T-cell (primary cell): Measurements from ENCODE around the gene FSTL4. TPM values are rescaled to one million over a fixed set of nuclear protein-coding genes. Genes with fewer than 3 reads are reported as not detected.
A peak's percentile ranks its signal among the peaks of the same experiment; 100 is the strongest.
"Not testable (repeated sequence)": the region's sequence is repeated elsewhere in the genome, so short reads cannot be mapped to it uniquely, and the experiment has no call there.

Experiments used
- ATAC-seq, 4 experiments: fragments of 200-7000 bp in 3 of 4; fragments of 150-1000 bp in 1 of 4; cut with Tn5 transposase; replicated peaks in 1 of 4; 1 replicate in 3 of 4; 2 replicates in 1 of 4; pipeline ENCODE4 v1.10.0; 2021; ENCODE audit warnings: moderate library complexity in 3 of 4, mild to moderate bottlenecking in 2 of 4, moderate number of reproducible peaks in 1 of 4
- CTCF ChIA-PET, 2 donors: fragments of 300-600 bp; sonication (Branson Sonifier 250); formaldehyde crosslinking; loops; one replicate each; lab custom pipeline; 2022; ENCODE audit warnings: antibody characterized with exemption in 2 of 2; lab: Charles Lee
- POLR2A ChIA-PET, 2 donors: fragments of 300-600 bp; sonication (Branson Sonifier 250); formaldehyde crosslinking; loops; one replicate each; lab custom pipeline; 2022; ENCODE audit warnings: antibody characterized with exemption in 2 of 2; lab: Charles Lee
- DNase-seq, 35 experiments: peaks; one replicate each; pipeline versions ENCODE4 v3.0.0 to v3.0.0-alpha.2; 2013 to 2023
- H3K27ac ChIP-seq: one replicate; pipeline ENCODE4 v1.5.1; 2013; ENCODE audit warnings: low read length
- H3K27me3 ChIP-seq, 2 experiments: replicated peaks in 1 of 2; 1 replicate in 1 of 2; 2 replicates in 1 of 2; pipeline versions ENCODE4 v1.6.1 to v1.7.0; 2013; ENCODE audit warnings: low read length in 1 of 2, mixed read lengths in 1 of 2; ENCODE audit not compliant: control insufficient read depth in 2 of 2, insufficient read depth in 2 of 2; ENCODE audit errors: extremely low read depth in 1 of 2
- H3K36me3 ChIP-seq, 2 donors: 1 replicate in 1 of 2; 2 replicates in 1 of 2; pipeline versions ENCODE4 v1.6.1 to v1.7.0; 2013; ENCODE audit warnings: low read length in 1 of 2; ENCODE audit not compliant: control insufficient read depth in 2 of 2, insufficient read depth in 1 of 2; ENCODE audit errors: extremely low read depth in 1 of 2
- H3K4me1 ChIP-seq, 2 experiments: 1 replicate in 1 of 2; 2 replicates in 1 of 2; pipeline versions ENCODE4 v1.6.1 to v1.7.0; 2013; ENCODE audit warnings: low read length in 2 of 2, mixed read lengths in 1 of 2; ENCODE audit not compliant: insufficient read depth in 2 of 2, control insufficient read depth in 1 of 2; ENCODE audit errors: extremely low read depth in 1 of 2
- H3K4me3 ChIP-seq, 2 donors: 1 replicate in 1 of 2; 2 replicates in 1 of 2; pipeline versions ENCODE4 v1.5.1 to v1.7.0; 2013; ENCODE audit warnings: mild to moderate bottlenecking in 2 of 2, low read length in 1 of 2, moderate library complexity in 1 of 2; ENCODE audit not compliant: control insufficient read depth in 1 of 2; ENCODE audit errors: extremely low read depth in 1 of 2
- H3K9me3 ChIP-seq: 2 replicates; pipeline ENCODE4 v1.7.0; 2013
- H3K27ac Mint-ChIP-seq, 2 donors: one replicate each; pipeline ENCODE4 v1.8.0; 2020 to 2021; ENCODE audit warnings: mild to moderate bottlenecking in 2 of 2, mixed read lengths in 2 of 2
- H3K27me3 Mint-ChIP-seq, 2 donors: one replicate each; pipeline ENCODE4 v1.8.0; 2021 to 2022; ENCODE audit warnings: mixed read lengths in 2 of 2
- H3K36me3 Mint-ChIP-seq: one replicate; pipeline ENCODE4 v1.8.0; 2021; ENCODE audit warnings: mixed read lengths
- H3K4me1 Mint-ChIP-seq, 3 donors: one replicate each; pipeline ENCODE4 v1.8.0; 2020 to 2022; ENCODE audit warnings: mixed read lengths in 3 of 3, mild to moderate bottlenecking in 1 of 3
- H3K4me3 Mint-ChIP-seq, 3 donors: one replicate each; pipeline ENCODE4 v1.8.0; 2020 to 2022; ENCODE audit warnings: mild to moderate bottlenecking in 3 of 3, mixed read lengths in 3 of 3, moderate library complexity in 3 of 3
- H3K9me3 Mint-ChIP-seq, 3 donors: one replicate each; pipeline ENCODE4 v1.8.0; 2020 to 2022; ENCODE audit warnings: mixed read lengths in 3 of 3
- WGBS: methylation state at CpG from one replicate; pipeline ENCODE4 v1.1.5; 2013; ENCODE audit warnings: missing lambda C conversion rate; ENCODE audit not compliant: insufficient coverage; 5-methylcytosine and 5-hydroxymethylcytosine counted together
- total RNA-seq, 35 experiments: library from RNA in 6 of 35; stranded (reverse) in 6 of 35; fragments of 120-200 nt in 1 of 35; gene quantifications; one replicate each; pipeline versions ENCODE4 v1.2.1 to v1.2.4 and lab custom pipeline; 2013 to 2026

Gene FSTL4
- total RNA-seq, 5 donors from 2014 or later (not counting 1 experiment from before 2014, with no cell fraction given): 1.6 TPM; not detected in 3

- Histone ChIP-seq H3K4me3 (no peak overlapping the region), H3K36me3 (no peaks in the 10 kb centered on the region), H3K4me1 (no peaks in the 10 kb centered on the region), H3K27ac (no peak overlapping the region), H3K9me3 (no peaks in the 10 kb centered on the region), H3K27me3 (peaks cover 0 to 6% of the 10 kb centered on the region in 2 experiments)
- H3K4me1 Mint-ChIP-seq: no peaks in the 10 kb centered on the region
- ChIA-PET CTCF (interaction anchor here in 1 of 2 donors (0.7 kb wide), 1 partner anchor 107 kb away, joined by 3 read pairs; no protein-coding TSS in a partner anchor), POLR2A (no interaction called here)
- no peak overlapping the region for H3K4me3 Mint-ChIP-seq
- no CpG with 5 or more reads among the region's 4 CpGs for WGBS
- DNase-seq (peak in 2 of 35 experiments; percentile 3 to 23), ATAC-seq (peak in 1 of 4 experiments; percentile 35)
- H3K9me3 Mint-ChIP-seq: no peaks in the 10 kb centered on the region
- no peaks in the 10 kb centered on the region for H3K27me3 Mint-ChIP-seq
- no peaks in the 10 kb centered on the region for H3K36me3 Mint-ChIP-seq
- no peak overlapping the region for H3K27ac Mint-ChIP-seq
Measured at GRCh38 chr5:133219296-133219695, 393.0 kb downstream of the FSTL4 start.

DNA sequence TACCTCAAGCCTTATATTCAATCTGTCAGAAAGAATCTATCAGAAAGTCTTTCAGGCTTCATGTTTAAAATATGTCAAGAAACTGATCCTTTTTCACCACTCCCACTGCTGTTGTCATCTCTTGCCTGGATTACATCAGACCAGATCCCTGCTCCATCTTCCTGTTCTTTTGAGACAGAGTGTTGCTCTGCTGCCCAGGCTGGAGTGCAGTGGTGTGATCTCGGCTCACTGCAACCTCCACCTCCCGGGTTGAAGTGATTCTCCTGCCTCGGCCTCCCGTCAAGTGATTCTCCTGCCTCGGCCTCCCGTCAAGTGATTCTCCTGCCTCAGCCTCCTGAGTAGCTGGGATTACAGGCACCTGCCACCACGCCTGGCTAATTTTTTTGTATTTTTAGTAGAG lies 396.2 kb downstream of the FSTL4 start:
- H3K36me3 ChIP-seq, H3K27ac Mint-ChIP-seq, ATAC-seq, H3K4me1 Mint-ChIP-seq, H3K27me3 Mint-ChIP-seq, H3K9me3 Mint-ChIP-seq, H3K4me3 ChIP-seq, DNase-seq, H3K36me3 Mint-ChIP-seq, H3K4me3 Mint-ChIP-seq, H3K4me1 ChIP-seq, H3K27me3 ChIP-seq, POLR2A ChIA-PET, H3K27ac ChIP-seq, CTCF ChIA-PET, H3K9me3 ChIP-seq: not testable (repeated sequence)
- 85% methylated on average over 5 of the region's 7 CpGs for WGBS

DNA sequence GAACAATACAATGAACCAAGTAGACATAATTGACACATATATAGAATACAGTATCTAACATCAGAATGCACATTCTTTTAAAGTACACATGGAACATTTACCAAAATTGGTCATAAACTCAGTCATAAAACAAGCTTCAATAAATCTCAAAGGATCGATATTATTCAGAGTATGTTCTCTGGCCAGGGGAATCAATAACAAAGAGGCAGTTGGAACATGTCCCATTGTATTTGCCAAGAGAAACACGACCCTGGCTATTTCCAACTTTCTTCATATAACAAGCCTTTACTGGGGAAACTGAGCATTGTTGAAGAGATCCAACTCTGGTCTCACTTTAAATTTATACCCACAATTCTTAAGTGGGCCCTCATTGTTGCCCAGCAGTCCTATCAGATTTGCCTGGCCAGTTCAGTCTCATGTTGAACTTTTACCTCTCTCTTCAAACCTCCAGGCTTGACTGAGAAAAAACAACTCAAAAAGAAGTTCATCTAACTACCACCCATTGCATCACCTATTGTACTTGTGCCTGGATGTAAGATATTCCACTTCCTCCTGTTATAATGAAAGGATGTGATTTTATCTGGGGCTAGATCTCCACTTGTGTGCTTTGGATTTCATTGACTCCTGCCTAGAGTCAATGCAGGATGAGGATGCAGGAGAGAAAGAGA lies 398.1 kb downstream of the FSTL4 start:
- Mint-ChIP-seq H3K36me3 (no peaks in the 10 kb centered on the region), H3K4me3 (no peak overlapping the region), H3K9me3 (no peaks in the 10 kb centered on the region), H3K27ac (no peak overlapping the region), H3K27me3 (peaks cover 0 to 3% of the 10 kb centered on the region in 2 donors), H3K4me1 (no peaks in the 10 kb centered on the region)
- 100% methylated on average over 1 of the region's 2 CpGs for WGBS
- no peak overlapping the region for H3K27ac ChIP-seq
- H3K4me1 ChIP-seq: no peaks in the 10 kb centered on the region
- H3K27me3 ChIP-seq: peaks cover 0 to 6% of the 10 kb centered on the region in 2 experiments
- H3K9me3 ChIP-seq: no peaks in the 10 kb centered on the region
- ChIA-PET CTCF (no interaction called here), POLR2A (no interaction called here)
- DNase-seq: no peak
- H3K36me3 ChIP-seq: no peaks in the 10 kb centered on the region
- no peak overlapping the region for H3K4me3 ChIP-seq
- no peak for ATAC-seq

DNA sequence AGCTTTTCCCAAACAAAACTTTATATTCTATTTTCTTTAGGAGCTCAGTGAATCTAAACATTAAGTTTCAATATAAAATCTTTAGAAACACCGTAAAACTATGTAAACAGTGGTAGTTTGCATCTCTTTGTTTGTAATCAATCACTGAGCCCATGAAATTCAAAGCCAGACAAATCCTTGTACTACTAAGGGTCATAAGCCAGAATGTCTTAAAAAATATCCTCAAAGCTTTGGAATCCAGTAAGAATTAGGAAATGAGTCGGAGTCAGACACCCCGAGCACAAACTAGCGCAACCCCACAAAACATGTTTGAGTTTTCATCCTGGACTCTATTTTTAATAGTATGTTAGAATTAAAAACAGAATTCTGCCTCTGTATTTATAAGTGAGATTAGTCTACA lies 406.7 kb downstream of the FSTL4 start:
- no peaks in the 10 kb centered on the region for H3K9me3 ChIP-seq
- H3K27me3 Mint-ChIP-seq: peaks cover 4 to 5% of the 10 kb centered on the region in 2 donors
- H3K4me1 Mint-ChIP-seq: no peaks in the 10 kb centered on the region
- no peak overlapping the region for H3K27ac ChIP-seq
- H3K36me3 ChIP-seq: no peaks in the 10 kb centered on the region
- WGBS: no CpG with 5 or more reads among the region's 4 CpGs
- ChIA-PET CTCF (interaction anchor here in 1 of 2 donors (0.8 kb wide), 1 partner anchor 295 kb away, joined by 3 read pairs; no protein-coding TSS in a partner anchor), POLR2A (no interaction called here)
- peaks cover 0 to 22% of the 10 kb centered on the region in 2 experiments for H3K27me3 ChIP-seq
- H3K4me3 Mint-ChIP-seq: no peak overlapping the region
- H3K9me3 Mint-ChIP-seq: no peaks in the 10 kb centered on the region
- DNase-seq (no peak), ATAC-seq (no peak)
- no peaks in the 10 kb centered on the region for H3K36me3 Mint-ChIP-seq
- no peak overlapping the region for H3K4me3 ChIP-seq
- H3K4me1 ChIP-seq: no peaks in the 10 kb centered on the region
- no peak overlapping the region for H3K27ac Mint-ChIP-seq

GRCh38 chr5:133205204-133205603 lies 407.1 kb downstream of the FSTL4 start:
- Histone ChIP-seq H3K27me3 (peaks cover 0 to 18% of the 10 kb centered on the region in 2 experiments), H3K36me3 (no peaks in the 10 kb centered on the region), H3K9me3 (no peaks in the 10 kb centered on the region), H3K27ac (no peak overlapping the region), H3K4me1 (no peaks in the 10 kb centered on the region), H3K4me3 (no peak overlapping the region)
- Mint-ChIP-seq H3K36me3 (no peaks in the 10 kb centered on the region), H3K27me3 (peaks cover 4 to 5% of the 10 kb centered on the region in 2 donors), H3K4me3 (no peak overlapping the region), H3K27ac (no peak overlapping the region), H3K4me1 (no peaks in the 10 kb centered on the region), H3K9me3 (no peaks in the 10 kb centered on the region)
- no peak for DNase-seq
- ChIA-PET CTCF (no interaction called here), POLR2A (no interaction called here)
- WGBS: no CpG with 5 or more reads among the region's 4 CpGs
- ATAC-seq: no peak

DNA sequence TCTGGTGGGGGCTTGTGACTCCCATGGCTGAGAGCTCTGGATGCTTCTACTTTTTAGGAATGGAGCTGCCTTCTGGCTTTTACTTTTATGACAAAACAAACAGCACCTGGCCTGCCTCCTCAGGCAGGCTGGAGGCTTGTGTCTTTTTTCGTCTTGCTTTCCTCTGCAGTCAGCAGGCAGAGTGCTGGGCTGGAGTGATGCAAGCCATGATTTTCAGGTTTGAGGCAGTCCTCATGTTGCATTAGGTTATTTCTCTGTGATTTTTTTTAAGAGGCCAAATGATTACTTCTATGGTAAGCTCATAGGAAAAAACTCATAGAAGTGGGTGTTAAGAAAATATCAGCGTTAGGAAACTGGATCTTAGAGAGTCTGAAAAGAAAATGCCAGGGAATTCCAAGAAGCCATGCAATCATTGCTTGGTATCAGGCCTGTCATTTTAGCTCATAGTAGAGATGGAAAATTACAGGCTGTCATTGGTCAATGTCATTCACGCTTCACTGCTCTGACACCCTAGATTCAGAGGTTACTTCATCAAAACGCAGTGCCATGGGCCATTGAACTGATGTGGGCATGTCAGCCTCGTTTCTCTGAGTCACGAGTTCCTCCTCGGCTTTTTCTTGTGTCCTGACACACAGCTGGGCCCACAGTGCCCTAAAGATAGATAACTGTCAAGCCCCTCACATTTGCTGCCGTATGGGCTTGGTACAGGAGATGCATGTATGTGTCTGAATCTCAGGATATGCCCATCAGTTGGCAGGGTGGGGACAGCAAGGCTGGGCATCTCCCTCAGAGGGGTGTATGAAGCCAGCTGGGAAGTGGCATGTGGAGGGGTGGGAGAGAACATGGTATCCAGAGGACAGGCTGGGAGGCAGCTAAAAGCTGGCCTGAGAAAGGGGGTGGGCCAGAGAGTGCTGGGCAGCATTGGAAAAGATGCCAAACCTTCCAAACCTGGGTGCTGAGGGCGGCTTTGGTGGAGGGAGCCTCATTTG lies 408.7 kb downstream of the FSTL4 start:
- H3K27me3 ChIP-seq: peaks cover 0 to 16% of the 10 kb centered on the region in 2 experiments
- H3K9me3 ChIP-seq: no peaks in the 10 kb centered on the region
- H3K36me3 ChIP-seq: no peaks in the 10 kb centered on the region
- H3K4me3 ChIP-seq: no peak overlapping the region
- H3K4me1 ChIP-seq: no peaks in the 10 kb centered on the region
- H3K4me1 Mint-ChIP-seq: no peaks in the 10 kb centered on the region
- peaks cover 2 to 4% of the 10 kb centered on the region in 2 donors for H3K27me3 Mint-ChIP-seq
- ATAC-seq (no peak), DNase-seq (no peak)
- no peak overlapping the region for H3K27ac Mint-ChIP-seq
- no peak overlapping the region for H3K4me3 Mint-ChIP-seq
- H3K9me3 Mint-ChIP-seq: no peaks in the 10 kb centered on the region
- no peaks in the 10 kb centered on the region for H3K36me3 Mint-ChIP-seq
- no peak overlapping the region for H3K27ac ChIP-seq
- 72% methylated on average over 8 of the region's 9 CpGs for WGBS
- POLR2A ChIA-PET: no interaction called here
- CTCF ChIA-PET: no interaction called here
